ENCODE results near the gene LEO1.

Gene LEO1

GRCh38 chr15:51971375-51972133 lies at the start of gene LEO1:
LEO1 (minus strand) TSS chr15:51971778; CDS start chr15:51971745, 33 bp downstream.
- in situ Hi-C loops (cut with MboI; ENCODE audit: low sequenced_read_pairs) = no loop called here

- in situ Hi-C loops (cut with MboI; ENCODE audit: low sequenced_read_pairs) = no loop called here
Measured at GRCh38 chr15:52021128-52021671, 49.6 kb upstream of the LEO1 start.

GRCh38 chr15:52020221-52021085 lies 48.9 kb upstream of the LEO1 start:
- in situ Hi-C loops (cut with MboI; ENCODE audit: low sequenced_read_pairs) = no loop called here

- in situ Hi-C loops (cut with MboI; ENCODE audit: low sequenced_read_pairs) = no loop called here
Measured at GRCh38 chr15:52019394-52020220, 48.0 kb upstream of the LEO1 start.

- in situ Hi-C loops (cut with MboI; ENCODE audit: low sequenced_read_pairs) = no loop called here
Measured at GRCh38 chr15:52018693-52019393, 47.3 kb upstream of the LEO1 start, which contains the start of gene MAPK6. MAPK6 (plus strand) TSS chr15:52019219; CDS start chr15:52046461, 27,242 bp downstream.

- in situ Hi-C loops (cut with MboI; ENCODE audit: low sequenced_read_pairs) = no loop called here
Measured at GRCh38 chr15:52018244-52018643, 46.7 kb upstream of the LEO1 start.

GRCh38 chr15:52016316-52016715 lies 44.7 kb upstream of the LEO1 start:
- in situ Hi-C loops (cut with MboI; ENCODE audit: low sequenced_read_pairs) = no loop called here

- in situ Hi-C loops (cut with MboI; ENCODE audit: low sequenced_read_pairs) = no loop called here
Measured at GRCh38 chr15:52014616-52015015, 43.0 kb upstream of the LEO1 start.

- in situ Hi-C loops (cut with MboI; ENCODE audit: low sequenced_read_pairs) = no loop called here
Measured at GRCh38 chr15:52013151-52013791, 41.7 kb upstream of the LEO1 start.

- in situ Hi-C loops (cut with MboI; ENCODE audit: low sequenced_read_pairs) = no loop called here
Measured at GRCh38 chr15:52012210-52012609, 40.6 kb upstream of the LEO1 start.

GRCh38 chr15:52011711-52012144 lies 40.1 kb upstream of the LEO1 start:
- in situ Hi-C loops (cut with MboI; ENCODE audit: low sequenced_read_pairs) = no loop called here

GRCh38 chr15:52010633-52011595 lies 39.3 kb upstream of the LEO1 start:
- in situ Hi-C loops (cut with MboI; ENCODE audit: low sequenced_read_pairs) = no loop called here

GRCh38 chr15:52008698-52009434 lies 37.3 kb upstream of the LEO1 start:
- in situ Hi-C loops (cut with MboI; ENCODE audit: low sequenced_read_pairs) = no loop called here

- in situ Hi-C loops (cut with MboI; ENCODE audit: low sequenced_read_pairs) = no loop called here
Measured at GRCh38 chr15:52008359-52008697, 36.8 kb upstream of the LEO1 start.

- in situ Hi-C loops (cut with MboI; ENCODE audit: low sequenced_read_pairs) = no loop called here
Measured at GRCh38 chr15:52006702-52007340, 35.2 kb upstream of the LEO1 start.

- in situ Hi-C loops (cut with MboI; ENCODE audit: low sequenced_read_pairs) = no loop called here
Measured at GRCh38 chr15:52005748-52006701, 34.4 kb upstream of the LEO1 start.
